ENCODE measurements around the gene TRIO. TPM values are rescaled to one million over a fixed set of nuclear protein-coding genes. Genes with fewer than 3 reads are reported as not detected.

The TRIO gene
- total RNA-seq, 5 donors from 2014 or later (not counting 1 experiment from before 2014, with no cell fraction given) = 6.2 to 31.1 (median 11.8) TPM

GRCh38 chr5:14226149-14226548 lies 83.0 kb downstream of the TRIO start:
- H3K27me3 Mint-ChIP-seq = peaks cover 11 to 19% of the 10 kb centered on the region in 2 donors
- ChIA-PET POLR2A (no interaction called here), CTCF (no interaction called here)
- no peaks in the 10 kb centered on the region for H3K9me3 Mint-ChIP-seq
- DNase-seq (no peak), ATAC-seq (replicated peaks in 1 of 4) (no peak)
- peaks cover 7 to 13% (median 13%) of the 10 kb centered on the region in 3 donors for H3K4me1 Mint-ChIP-seq
- Histone ChIP-seq H3K27me3 (replicated peaks in 1 of 2; ENCODE audit: control insufficient read depth in 2 of 2, extremely low read depth in 1 of 2, insufficient read depth in 2 of 2, low read length in 1 of 2) (peaks cover 0 to 5% of the 10 kb centered on the region in 2 experiments), H3K9me3 (no peaks in the 10 kb centered on the region), H3K4me1 (ENCODE audit: control insufficient read depth in 1 of 2, extremely low read depth in 1 of 2, insufficient read depth in 2 of 2, low read length in 2 of 2) (peaks cover 12 to 13% of the 10 kb centered on the region in 2 experiments), H3K27ac (ENCODE audit: low read length) (no peak overlapping the region), H3K4me3 (ENCODE audit: control insufficient read depth in 1 of 2, extremely low read depth in 1 of 2, low read length in 1 of 2) (no peak overlapping the region), H3K36me3 (ENCODE audit: control insufficient read depth in 2 of 2, extremely low read depth in 1 of 2, insufficient read depth in 1 of 2, low read length in 1 of 2) (no peaks in the 10 kb centered on the region)
- WGBS (ENCODE audit: insufficient coverage) = no CpG with 5 or more reads among the region's 4 CpGs
- H3K4me3 Mint-ChIP-seq = no peak overlapping the region
- no peaks in the 10 kb centered on the region for H3K36me3 Mint-ChIP-seq
- no peak overlapping the region for H3K27ac Mint-ChIP-seq

DNA sequence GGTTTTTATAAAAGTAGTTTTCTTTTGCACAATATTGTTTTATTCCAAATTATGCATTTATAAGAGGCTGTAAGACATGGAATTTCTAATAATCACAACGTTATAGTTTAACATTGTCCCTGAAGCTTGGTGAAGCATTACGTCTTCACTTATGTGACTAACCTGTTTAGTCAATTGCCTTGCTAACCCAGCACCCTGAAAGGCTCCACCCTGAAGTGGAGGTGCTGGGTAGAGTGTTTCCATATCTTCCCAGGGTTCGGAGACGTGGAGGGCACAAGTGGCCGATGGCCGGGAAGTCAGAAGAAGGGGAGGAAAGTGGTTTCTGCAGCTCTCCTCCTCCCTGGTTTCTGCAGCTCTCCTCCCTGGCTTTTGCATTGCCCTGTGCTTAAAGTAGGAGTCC lies 83.4 kb downstream of the TRIO start:
- Mint-ChIP-seq H3K4me1 (peaks cover 7 to 13% (median 9%) of the 10 kb centered on the region in 3 donors), H3K27ac (no peak overlapping the region), H3K27me3 (peaks cover 11 to 16% of the 10 kb centered on the region in 2 donors), H3K4me3 (no peak overlapping the region), H3K9me3 (no peaks in the 10 kb centered on the region), H3K36me3 (no peaks in the 10 kb centered on the region)
- ATAC-seq (replicated peaks in 1 of 4) = no peak
- H3K36me3 ChIP-seq (ENCODE audit: control insufficient read depth in 2 of 2, extremely low read depth in 1 of 2, insufficient read depth in 1 of 2, low read length in 1 of 2) = no peaks in the 10 kb centered on the region
- ChIA-PET CTCF (no interaction called here), POLR2A (no interaction called here)
- no peak overlapping the region for H3K27ac ChIP-seq (ENCODE audit: low read length)
- peaks cover 0 to 5% of the 10 kb centered on the region in 2 experiments for H3K27me3 ChIP-seq (replicated peaks in 1 of 2; ENCODE audit: control insufficient read depth in 2 of 2, extremely low read depth in 1 of 2, insufficient read depth in 2 of 2, low read length in 1 of 2)
- no peak for DNase-seq
- H3K4me3 ChIP-seq (ENCODE audit: control insufficient read depth in 1 of 2, extremely low read depth in 1 of 2, low read length in 1 of 2) = no peak overlapping the region
- WGBS (ENCODE audit: insufficient coverage) = 80% methylated on average over 1 of the region's 6 CpGs
- H3K4me1 ChIP-seq (ENCODE audit: control insufficient read depth in 1 of 2, extremely low read depth in 1 of 2, insufficient read depth in 2 of 2, low read length in 2 of 2) = peaks cover 12 to 13% of the 10 kb centered on the region in 2 experiments
- H3K9me3 ChIP-seq = no peaks in the 10 kb centered on the region

- no peaks in the 10 kb centered on the region for H3K36me3 Mint-ChIP-seq
- ATAC-seq (replicated peaks in 1 of 4) (no peak), DNase-seq (no peak)
- H3K36me3 ChIP-seq (ENCODE audit: control insufficient read depth in 2 of 2, extremely low read depth in 1 of 2, insufficient read depth in 1 of 2, low read length in 1 of 2) = no peaks in the 10 kb centered on the region
- H3K9me3 ChIP-seq = no peaks in the 10 kb centered on the region
- peaks cover 5 to 13% (median 7%) of the 10 kb centered on the region in 3 donors for H3K4me1 Mint-ChIP-seq
- no peak overlapping the region for H3K4me3 ChIP-seq (ENCODE audit: control insufficient read depth in 1 of 2, extremely low read depth in 1 of 2, low read length in 1 of 2)
- H3K27ac ChIP-seq (ENCODE audit: low read length) = no peak overlapping the region
- no peaks in the 10 kb centered on the region for H3K9me3 Mint-ChIP-seq
- peaks cover 0 to 5% of the 10 kb centered on the region in 2 experiments for H3K27me3 ChIP-seq (replicated peaks in 1 of 2; ENCODE audit: control insufficient read depth in 2 of 2, extremely low read depth in 1 of 2, insufficient read depth in 2 of 2, low read length in 1 of 2)
- ChIA-PET POLR2A (no interaction called here), CTCF (no interaction called here)
- H3K4me3 Mint-ChIP-seq = no peak overlapping the region
- peaks cover 11 to 16% of the 10 kb centered on the region in 2 donors for H3K27me3 Mint-ChIP-seq
- no peak overlapping the region for H3K27ac Mint-ChIP-seq
- 82% methylated on average over 8 of the region's 8 CpGs for WGBS (ENCODE audit: insufficient coverage)
- H3K4me1 ChIP-seq (ENCODE audit: control insufficient read depth in 1 of 2, extremely low read depth in 1 of 2, insufficient read depth in 2 of 2, low read length in 2 of 2) = peaks cover 12 to 13% of the 10 kb centered on the region in 2 experiments
Measured at GRCh38 chr5:14226992-14227391, 83.8 kb downstream of the TRIO start.

DNA sequence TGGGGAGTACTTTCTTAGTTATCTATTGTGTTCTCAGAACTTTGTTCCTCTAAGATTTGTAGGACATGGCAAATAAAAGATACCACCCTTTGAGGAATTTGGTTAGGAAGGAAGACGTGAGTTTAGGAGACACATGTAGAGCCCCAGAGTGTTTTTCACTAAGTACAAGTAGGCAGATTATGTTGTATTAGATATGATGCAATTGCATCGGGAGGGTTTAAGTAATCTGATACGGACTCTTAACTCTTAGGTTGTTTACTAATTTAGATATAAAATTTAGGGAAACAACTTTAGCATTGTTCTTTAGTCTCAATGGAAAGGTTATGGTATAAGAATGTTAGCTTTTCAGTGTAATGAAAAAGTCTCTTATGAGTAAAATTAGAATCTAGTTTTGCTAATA lies 84.4 kb downstream of the TRIO start:
- peaks cover 11 to 15% of the 10 kb centered on the region in 2 donors for H3K27me3 Mint-ChIP-seq
- Histone ChIP-seq H3K27me3 (replicated peaks in 1 of 2; ENCODE audit: control insufficient read depth in 2 of 2, extremely low read depth in 1 of 2, insufficient read depth in 2 of 2, low read length in 1 of 2) (peaks cover 0 to 5% of the 10 kb centered on the region in 2 experiments), H3K9me3 (no peaks in the 10 kb centered on the region), H3K4me1 (ENCODE audit: control insufficient read depth in 1 of 2, extremely low read depth in 1 of 2, insufficient read depth in 2 of 2, low read length in 2 of 2) (peaks cover 10 to 11% of the 10 kb centered on the region in 2 experiments), H3K36me3 (ENCODE audit: control insufficient read depth in 2 of 2, extremely low read depth in 1 of 2, insufficient read depth in 1 of 2, low read length in 1 of 2) (no peaks in the 10 kb centered on the region), H3K4me3 (ENCODE audit: control insufficient read depth in 1 of 2, extremely low read depth in 1 of 2, low read length in 1 of 2) (no peak overlapping the region), H3K27ac (ENCODE audit: low read length) (no peak overlapping the region)
- ChIA-PET POLR2A (no interaction called here), CTCF (no interaction called here)
- no peaks in the 10 kb centered on the region for H3K36me3 Mint-ChIP-seq
- WGBS (ENCODE audit: insufficient coverage) = 71% methylated on average over 1 of the region's 3 CpGs
- no peaks in the 10 kb centered on the region for H3K9me3 Mint-ChIP-seq
- no peak overlapping the region for H3K27ac Mint-ChIP-seq
- ATAC-seq (replicated peaks in 1 of 4) (no peak), DNase-seq (no peak)
- H3K4me3 Mint-ChIP-seq = no peak overlapping the region
- peaks cover 5 to 12% (median 7%) of the 10 kb centered on the region in 3 donors for H3K4me1 Mint-ChIP-seq

- CTCF ChIA-PET = interaction anchor here in 1 of 2 donors (0.6 kb wide), 1 partner anchor 42 kb away, joined by 3 read pairs; no protein-coding TSS in a partner anchor
- DNase-seq (no peak), ATAC-seq (replicated peaks in 1 of 4) (no peak)
- Mint-ChIP-seq H3K9me3 (no peaks in the 10 kb centered on the region), H3K4me1 (peaks cover 4 to 5% (median 5%) of the 10 kb centered on the region in 3 donors), H3K4me3 (no peak overlapping the region), H3K36me3 (no peaks in the 10 kb centered on the region), H3K27ac (no peak overlapping the region), H3K27me3 (peaks cover 7 to 8% of the 10 kb centered on the region in 2 donors)
- H3K4me1 ChIP-seq (ENCODE audit: control insufficient read depth in 1 of 2, extremely low read depth in 1 of 2, insufficient read depth in 2 of 2, low read length in 2 of 2) = peaks cover 4 to 5% of the 10 kb centered on the region in 2 experiments
- H3K4me3 ChIP-seq (ENCODE audit: control insufficient read depth in 1 of 2, extremely low read depth in 1 of 2, low read length in 1 of 2) = no peak overlapping the region
- no peak overlapping the region for H3K27ac ChIP-seq (ENCODE audit: low read length)
- no peaks in the 10 kb centered on the region for H3K36me3 ChIP-seq (ENCODE audit: control insufficient read depth in 2 of 2, extremely low read depth in 1 of 2, insufficient read depth in 1 of 2, low read length in 1 of 2)
- WGBS (ENCODE audit: insufficient coverage) = 86% methylated on average over 6 of the region's 6 CpGs
- POLR2A ChIA-PET = no interaction called here
- H3K27me3 ChIP-seq (replicated peaks in 1 of 2; ENCODE audit: control insufficient read depth in 2 of 2, extremely low read depth in 1 of 2, insufficient read depth in 2 of 2, low read length in 1 of 2) = peaks cover 0 to 5% of the 10 kb centered on the region in 2 experiments
- H3K9me3 ChIP-seq = no peaks in the 10 kb centered on the region
Measured at GRCh38 chr5:14228219-14228618, 85.1 kb downstream of the TRIO start.

GRCh38 chr5:14229181-14229580 lies 86.0 kb downstream of the TRIO start:
- CTCF ChIA-PET = no interaction called here
- H3K4me3 ChIP-seq (ENCODE audit: control insufficient read depth in 1 of 2, extremely low read depth in 1 of 2, low read length in 1 of 2) = no peak overlapping the region
- no peaks in the 10 kb centered on the region for H3K9me3 ChIP-seq
- ATAC-seq (replicated peaks in 1 of 4) (no peak), DNase-seq (no peak)
- H3K27ac ChIP-seq (ENCODE audit: low read length) = no peak overlapping the region
- Mint-ChIP-seq H3K27me3 (peaks cover 10 to 12% of the 10 kb centered on the region in 2 donors), H3K4me3 (no peak overlapping the region), H3K4me1 (no peaks in the 10 kb centered on the region), H3K36me3 (no peaks in the 10 kb centered on the region), H3K27ac (no peak overlapping the region), H3K9me3 (no peaks in the 10 kb centered on the region)
- H3K27me3 ChIP-seq (replicated peaks in 1 of 2; ENCODE audit: control insufficient read depth in 2 of 2, extremely low read depth in 1 of 2, insufficient read depth in 2 of 2, low read length in 1 of 2) = peaks cover 0 to 5% of the 10 kb centered on the region in 2 experiments
- no peaks in the 10 kb centered on the region for H3K36me3 ChIP-seq (ENCODE audit: control insufficient read depth in 2 of 2, extremely low read depth in 1 of 2, insufficient read depth in 1 of 2, low read length in 1 of 2)
- WGBS (ENCODE audit: insufficient coverage) = no CpG with 5 or more reads among the region's 1 CpG
- H3K4me1 ChIP-seq (ENCODE audit: control insufficient read depth in 1 of 2, extremely low read depth in 1 of 2, insufficient read depth in 2 of 2, low read length in 2 of 2) = no peaks in the 10 kb centered on the region
- POLR2A ChIA-PET = interaction anchor here in 1 of 2 donors (0.7 kb wide), 1 partner anchor 36 kb away, joined by 3 read pairs; no protein-coding TSS in a partner anchor

DNA sequence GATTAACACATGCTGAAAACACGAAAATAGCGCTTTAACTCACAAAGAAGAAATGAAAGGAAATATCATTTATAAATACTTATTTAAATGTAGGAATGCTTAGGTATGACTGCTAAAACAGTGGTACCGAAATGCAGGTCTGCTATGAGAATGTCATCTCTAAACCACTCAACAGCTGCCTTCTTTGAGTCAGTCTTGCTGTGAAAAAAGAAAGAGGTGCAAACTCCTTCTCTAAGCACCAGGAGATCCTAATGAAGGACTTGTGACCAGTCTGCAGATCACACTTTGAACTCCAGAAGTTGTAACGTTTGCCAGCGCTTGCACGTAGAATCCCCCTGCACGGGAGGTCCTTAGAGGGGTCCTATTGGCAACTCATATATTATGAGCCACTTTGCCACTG lies 86.6 kb downstream of the TRIO start:
- no peaks in the 10 kb centered on the region for H3K36me3 Mint-ChIP-seq
- no peak overlapping the region for H3K27ac Mint-ChIP-seq
- H3K9me3 ChIP-seq = no peaks in the 10 kb centered on the region
- H3K9me3 Mint-ChIP-seq = no peaks in the 10 kb centered on the region
- H3K27me3 ChIP-seq (replicated peaks in 1 of 2; ENCODE audit: control insufficient read depth in 2 of 2, extremely low read depth in 1 of 2, insufficient read depth in 2 of 2, low read length in 1 of 2) = peaks cover 0 to 5% of the 10 kb centered on the region in 2 experiments
- ATAC-seq (replicated peaks in 1 of 4) = no peak
- no peak overlapping the region for H3K4me3 ChIP-seq (ENCODE audit: control insufficient read depth in 1 of 2, extremely low read depth in 1 of 2, low read length in 1 of 2)
- WGBS (ENCODE audit: insufficient coverage) = 100% methylated on average over 1 of the region's 7 CpGs
- no peaks in the 10 kb centered on the region for H3K4me1 Mint-ChIP-seq
- H3K4me1 ChIP-seq (ENCODE audit: control insufficient read depth in 1 of 2, extremely low read depth in 1 of 2, insufficient read depth in 2 of 2, low read length in 2 of 2) = no peaks in the 10 kb centered on the region
- H3K27ac ChIP-seq (ENCODE audit: low read length) = no peak overlapping the region
- no peak overlapping the region for H3K4me3 Mint-ChIP-seq
- CTCF ChIA-PET = no interaction called here
- H3K36me3 ChIP-seq (ENCODE audit: control insufficient read depth in 2 of 2, extremely low read depth in 1 of 2, insufficient read depth in 1 of 2, low read length in 1 of 2) = no peaks in the 10 kb centered on the region
- peaks cover 10 to 12% of the 10 kb centered on the region in 2 donors for H3K27me3 Mint-ChIP-seq
- no peak for DNase-seq
- POLR2A ChIA-PET = no interaction called here

All from T-cell (primary cell).